Measurements from ENCODE around the gene PTPRN2. TPM values are rescaled to one million over a fixed set of nuclear protein-coding genes. Genes with fewer than 3 reads are reported as not detected.

The PTPRN2 gene
- total and polyA plus RNA-seq, 2 donors (not counting 3 experiments of a cell fraction or from before 2014, with no cell fraction given): 0.62 to 0.88 TPM

DNA sequence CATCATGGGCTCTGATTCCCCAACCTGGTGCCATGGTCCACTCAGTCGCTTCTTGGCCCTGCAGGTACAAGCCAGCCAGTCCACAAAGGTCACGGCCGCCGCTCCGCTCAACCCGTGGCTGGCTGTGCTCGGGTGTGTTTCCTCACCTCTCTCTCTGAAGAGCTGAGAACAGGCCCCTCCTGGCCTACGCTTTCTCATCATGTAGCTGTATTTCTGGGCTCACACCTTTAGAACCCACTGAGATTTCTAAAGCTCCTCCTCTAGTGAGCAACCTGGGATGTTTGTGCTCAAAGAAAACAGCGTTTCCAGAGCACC, 30.2 kb downstream of the PTPRN2 start:
- Histone ChIP-seq H2AFZ (ENCODE audit: low read depth, low read length) (no peak overlapping the region), H3K4me3 (replicated peaks in 1 of 3; ENCODE audit: insufficient read depth in 1 of 3, low read depth in 1 of 3, low read length in 3 of 3) (no peak overlapping the region), H3K9ac (replicated peaks; ENCODE audit: extremely low read depth, insufficient read depth, low read length) (no peak overlapping the region), H3K4me2 (ENCODE audit: insufficient read depth, low read length) (no peak overlapping the region), H3K36me3 (ENCODE audit: control insufficient read depth in 2 of 2, extremely low read depth in 1 of 2, insufficient read depth in 2 of 2, low read length in 2 of 2) (no peaks in the 10 kb centered on the region), H3K27me3 (ENCODE audit: control insufficient read depth in 2 of 2, insufficient read depth in 2 of 2, low read length in 2 of 2) (no peaks in the 10 kb centered on the region), H3K4me1 (ENCODE audit: control insufficient read depth, extremely low read depth, insufficient read depth, low read length) (no peaks in the 10 kb centered on the region), H3K79me2 (ENCODE audit: control insufficient read depth, insufficient read depth, low read length) (no peaks in the 10 kb centered on the region), H3K9me3 (replicated peaks; ENCODE audit: control insufficient read depth, insufficient read depth, low read length) (no peaks in the 10 kb centered on the region), H4K20me1 (replicated peaks; ENCODE audit: control insufficient read depth, extremely low read depth, insufficient read depth, low read length) (no peaks in the 10 kb centered on the region), H3K9me1 (replicated peaks; ENCODE audit: control insufficient read depth, extremely low read depth, insufficient read depth, low read length) (no peaks in the 10 kb centered on the region), H3K27ac (ENCODE audit: insufficient read depth, low read depth, low read length) (no peak overlapping the region)
- TF ChIP-seq, protein P1, sequence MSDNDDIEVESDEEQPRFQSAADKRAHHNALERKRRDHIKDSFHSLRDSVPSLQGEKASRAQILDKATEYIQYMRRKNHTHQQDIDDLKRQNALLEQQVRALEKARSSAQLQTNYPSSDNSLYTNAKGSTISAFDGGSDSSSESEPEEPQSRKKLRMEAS (IDR thresholded peaks at IDR 0.05; ENCODE audit: insufficient read depth, insufficient read length): no peak
- no peak for TF ChIP-seq EZH2 (IDR thresholded peaks at IDR 0.05; ENCODE audit: borderline replicate concordance, low read depth, low read length, severe bottlenecking)
- TF ChIP-seq JUN (IDR thresholded peaks at IDR 0.05; ENCODE audit: borderline replicate concordance, insufficient read depth, insufficient read length, low read depth): no peak
- no peak for TF ChIP-seq POLR2A (IDR thresholded peaks at IDR 0.05; ENCODE audit: low read depth, low read length)
- no peak for TF ChIP-seq GATA2 (IDR thresholded peaks at IDR 0.05; ENCODE audit: insufficient read depth, insufficient read length, low read depth, low read length)
- no peak for TF ChIP-seq MYC (IDR thresholded peaks at IDR 0.05; ENCODE audit: low read depth, low read length)
- no peak for TF ChIP-seq POLR2AphosphoS5 (IDR thresholded peaks at IDR 0.05; ENCODE audit: insufficient read depth, low read depth, low read length)
- no peak for TF ChIP-seq FOS (IDR thresholded peaks at IDR 0.05; ENCODE audit: borderline replicate concordance, insufficient read depth, low read length)
- TF ChIP-seq, protein P2, sequence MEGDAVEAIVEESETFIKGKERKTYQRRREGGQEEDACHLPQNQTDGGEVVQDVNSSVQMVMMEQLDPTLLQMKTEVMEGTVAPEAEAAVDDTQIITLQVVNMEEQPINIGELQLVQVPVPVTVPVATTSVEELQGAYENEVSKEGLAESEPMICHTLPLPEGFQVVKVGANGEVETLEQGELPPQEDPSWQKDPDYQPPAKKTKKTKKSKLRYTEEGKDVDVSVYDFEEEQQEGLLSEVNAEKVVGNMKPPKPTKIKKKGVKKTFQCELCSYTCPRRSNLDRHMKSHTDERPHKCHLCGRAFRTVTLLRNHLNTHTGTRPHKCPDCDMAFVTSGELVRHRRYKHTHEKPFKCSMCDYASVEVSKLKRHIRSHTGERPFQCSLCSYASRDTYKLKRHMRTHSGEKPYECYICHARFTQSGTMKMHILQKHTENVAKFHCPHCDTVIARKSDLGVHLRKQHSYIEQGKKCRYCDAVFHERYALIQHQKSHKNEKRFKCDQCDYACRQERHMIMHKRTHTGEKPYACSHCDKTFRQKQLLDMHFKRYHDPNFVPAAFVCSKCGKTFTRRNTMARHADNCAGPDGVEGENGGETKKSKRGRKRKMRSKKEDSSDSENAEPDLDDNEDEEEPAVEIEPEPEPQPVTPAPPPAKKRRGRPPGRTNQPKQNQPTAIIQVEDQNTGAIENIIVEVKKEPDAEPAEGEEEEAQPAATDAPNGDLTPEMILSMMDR (IDR thresholded peaks at IDR 0.05; ENCODE audit: extremely low read depth in 1 of 2, insufficient read depth in 1 of 2, low read depth in 1 of 2, low read length in 2 of 2): no peak
- dilution Hi-C loops (cut with MboI; ENCODE audit: extremely low pct_ligation_motif_present, low sequenced_read_pairs): no loop called here
- DNase-seq (ENCODE audit: low read depth, low spot score) (no peak), FAIRE-seq (no peak)
- intact Hi-C loops (cut with micrococcal nuclease): no loop called here
- no TSS peak for BruUV-seq (replicated peaks)
- CTCF ChIA-PET: no interaction called here
- POLR2A ChIA-PET: no interaction called here

All from endothelial cell of umbilical vein (primary cell).